ENCODE data around the gene ANTXRL. TPM values are rescaled to one million over a fixed set of nuclear protein-coding genes. Genes with fewer than 3 reads are reported as not detected.
"Not testable (repeated sequence)": the region's sequence is repeated elsewhere in the genome, so short reads cannot be mapped to it uniquely, and the experiment has no call there.

Gene ANTXRL
- total RNA-seq, 4 donors from 2014 or later = not detected

- in situ Hi-C loops (cut with MboI; ENCODE audit: low pct_ligation_motif_present in 1 of 4, low pct_unique_long_range_greater_than_20kb in 1 of 4, low sequenced_read_pairs in 3 of 4) = no loop called here
- intact Hi-C loops (cut with DNase I; ENCODE audit: low total_unique reads) = no loop called here
- no peaks in the 10 kb centered on the region for H3K4me1 ChIP-seq
- H3K36me3 ChIP-seq = no peaks in the 10 kb centered on the region
- no peaks in the 10 kb centered on the region for H3K27me3 ChIP-seq
- 69 to 77% methylated on average over 2 to 3 of the region's 3 CpGs for WGBS, 2 donors (ENCODE audit: low coverage in 1 of 2)
- no peak overlapping the region for H3K4me3 ChIP-seq
- TF ChIP-seq, protein P1, sequence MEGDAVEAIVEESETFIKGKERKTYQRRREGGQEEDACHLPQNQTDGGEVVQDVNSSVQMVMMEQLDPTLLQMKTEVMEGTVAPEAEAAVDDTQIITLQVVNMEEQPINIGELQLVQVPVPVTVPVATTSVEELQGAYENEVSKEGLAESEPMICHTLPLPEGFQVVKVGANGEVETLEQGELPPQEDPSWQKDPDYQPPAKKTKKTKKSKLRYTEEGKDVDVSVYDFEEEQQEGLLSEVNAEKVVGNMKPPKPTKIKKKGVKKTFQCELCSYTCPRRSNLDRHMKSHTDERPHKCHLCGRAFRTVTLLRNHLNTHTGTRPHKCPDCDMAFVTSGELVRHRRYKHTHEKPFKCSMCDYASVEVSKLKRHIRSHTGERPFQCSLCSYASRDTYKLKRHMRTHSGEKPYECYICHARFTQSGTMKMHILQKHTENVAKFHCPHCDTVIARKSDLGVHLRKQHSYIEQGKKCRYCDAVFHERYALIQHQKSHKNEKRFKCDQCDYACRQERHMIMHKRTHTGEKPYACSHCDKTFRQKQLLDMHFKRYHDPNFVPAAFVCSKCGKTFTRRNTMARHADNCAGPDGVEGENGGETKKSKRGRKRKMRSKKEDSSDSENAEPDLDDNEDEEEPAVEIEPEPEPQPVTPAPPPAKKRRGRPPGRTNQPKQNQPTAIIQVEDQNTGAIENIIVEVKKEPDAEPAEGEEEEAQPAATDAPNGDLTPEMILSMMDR (IDR thresholded peaks at IDR 0.05) = no peak
- no peak for TF ChIP-seq POLR2A (IDR thresholded peaks at IDR 0.05)
- H3K9me3 ChIP-seq = no peaks in the 10 kb centered on the region
- H3K27ac ChIP-seq = no peak overlapping the region
- DNase-seq = no peak
Observed at GRCh38 chr10:46304062-46304461, 17.3 kb downstream of the ANTXRL start.

- H3K27ac ChIP-seq = not testable (repeated sequence)
Observed at GRCh38 chr10:46304671-46305070, 17.9 kb downstream of the ANTXRL start.

DNA sequence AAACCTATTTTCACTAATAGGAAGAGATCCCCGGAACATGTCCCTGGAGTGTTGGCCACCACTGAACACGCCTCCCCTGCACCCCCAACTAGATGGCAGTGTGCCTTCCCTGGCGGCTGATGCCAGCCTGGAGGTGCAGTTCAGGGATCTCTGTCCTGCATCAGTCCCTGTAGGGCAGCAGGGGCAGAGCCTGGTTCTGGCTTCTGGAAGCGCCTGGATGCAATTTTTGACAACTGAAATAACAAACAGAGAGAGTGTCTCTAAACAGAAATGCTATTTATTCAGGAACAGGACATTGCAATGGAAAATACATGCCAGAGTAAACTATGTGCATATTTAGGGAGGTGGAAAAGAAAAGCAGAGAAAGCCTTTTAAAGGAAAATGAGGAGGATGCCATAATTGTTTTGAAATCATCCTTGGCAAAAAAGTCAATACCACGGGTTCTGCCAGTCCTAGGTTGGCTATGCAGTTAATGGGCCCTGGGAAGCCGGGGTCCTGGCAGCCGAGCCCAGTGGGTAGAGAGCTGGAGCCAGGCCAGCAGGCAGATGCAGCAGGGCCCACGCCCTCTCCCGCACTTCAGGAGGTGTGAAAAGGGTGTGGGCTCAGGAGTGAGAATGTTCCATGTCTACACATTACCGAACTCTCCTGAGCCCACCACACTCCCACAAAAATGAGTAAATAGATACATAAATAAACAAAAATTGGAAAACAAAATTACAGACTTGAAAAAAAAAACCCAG, 18.5 kb downstream of the ANTXRL start:
- in situ Hi-C loops (cut with MboI; ENCODE audit: low pct_ligation_motif_present in 1 of 4, low pct_unique_long_range_greater_than_20kb in 1 of 4, low sequenced_read_pairs in 3 of 4) (no loop called here), intact Hi-C loops (cut with DNase I; ENCODE audit: low total_unique reads) (no loop called here)
- Histone ChIP-seq H3K9me3 (no peaks in the 10 kb centered on the region), H3K27me3 (no peaks in the 10 kb centered on the region), H3K27ac (no peak overlapping the region), H3K4me3 (no peak overlapping the region), H3K36me3 (no peaks in the 10 kb centered on the region), H3K4me1 (no peaks in the 10 kb centered on the region)
- DNase-seq = peak; percentile 5
- TF ChIP-seq EP300 (IDR thresholded peaks at IDR 0.05; ENCODE audit: low read depth) = no peak
- no peak for TF ChIP-seq POLR2A (IDR thresholded peaks at IDR 0.05)
- no peak for TF ChIP-seq POLR2AphosphoS5 (IDR thresholded peaks at IDR 0.05)
- TF ChIP-seq, protein P1 (IDR thresholded peaks at IDR 0.05) = no peak
- 62 to 66% methylated on average over 5 to 10 of the region's 10 CpGs for WGBS, 2 donors (ENCODE audit: low coverage in 1 of 2)

More at GRCh38 chr10:46304671-46305070, 17.9 kb downstream of the ANTXRL start:
- 90% methylated on average over 5 of the region's 5 CpGs; no CpG with 5 or more reads in 1 of the 2 donors for WGBS, 2 donors (ENCODE audit: low coverage in 1 of 2)
- DNase-seq; H3K9me3 ChIP-seq; in situ Hi-C loops (cut with MboI; ENCODE audit: low pct_ligation_motif_present in 1 of 4, low pct_unique_long_range_greater_than_20kb in 1 of 4, low sequenced_read_pairs in 3 of 4); H3K4me1 ChIP-seq; H3K36me3 ChIP-seq; H3K27me3 ChIP-seq; intact Hi-C loops (cut with DNase I; ENCODE audit: low total_unique reads); H3K4me3 ChIP-seq: not testable (repeated sequence)

DNA sequence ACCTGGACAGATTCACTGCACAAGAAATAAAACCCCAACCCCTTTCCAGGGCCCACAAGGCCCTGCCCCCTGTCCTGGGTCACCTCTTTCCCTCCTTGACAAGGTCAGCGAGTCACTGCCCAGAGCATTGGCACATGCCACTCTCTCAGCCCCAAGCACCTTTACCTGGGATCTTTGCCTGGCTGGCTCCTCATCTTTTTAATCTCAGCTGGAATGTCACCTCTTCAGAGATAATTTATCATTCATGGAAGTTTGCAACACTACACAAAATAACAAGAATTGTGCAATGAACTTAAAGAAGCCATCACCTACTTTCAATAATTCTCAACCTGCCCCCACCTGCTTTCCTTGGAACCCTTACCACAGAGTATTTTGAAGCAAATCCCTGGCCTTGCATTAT, 19.2 kb downstream of the ANTXRL start:
- WGBS, 2 donors (ENCODE audit: low coverage in 1 of 2) = 83% methylated on average over 1 of the region's 1 CpG; no CpG with 5 or more reads in 1 of the 2 donors
- in situ Hi-C loops (cut with MboI; ENCODE audit: low pct_ligation_motif_present in 1 of 4, low pct_unique_long_range_greater_than_20kb in 1 of 4, low sequenced_read_pairs in 3 of 4) (no loop called here), intact Hi-C loops (cut with DNase I; ENCODE audit: low total_unique reads) (no loop called here)
- Histone ChIP-seq H3K36me3 (no peaks in the 10 kb centered on the region), H3K4me3 (no peak overlapping the region), H3K27me3 (no peaks in the 10 kb centered on the region), H3K27ac (no peak overlapping the region), H3K4me1 (no peaks in the 10 kb centered on the region), H3K9me3 (no peaks in the 10 kb centered on the region)
- DNase-seq = no peak
- TF ChIP-seq POLR2AphosphoS5 (IDR thresholded peaks at IDR 0.05) (no peak), POLR2A (IDR thresholded peaks at IDR 0.05) (no peak), EP300 (IDR thresholded peaks at IDR 0.05; ENCODE audit: low read depth) (no peak)
- TF ChIP-seq, protein P1 (IDR thresholded peaks at IDR 0.05) = no peak

All from transverse colon (tissue), 4 donors.